HG03439 (cell line): ENCODE data around the gene PDZD2.

ENCODE experiments used
- ATAC-seq: cut with Tn5 transposase; IDR thresholded peaks from one replicate; pipeline ENCODE4 v1.9.1; 2021; ENCODE audit warnings: mild to moderate bottlenecking, moderate library complexity; ENCODE audit not compliant: unreplicated experiment

Gene PDZD2

DNA sequence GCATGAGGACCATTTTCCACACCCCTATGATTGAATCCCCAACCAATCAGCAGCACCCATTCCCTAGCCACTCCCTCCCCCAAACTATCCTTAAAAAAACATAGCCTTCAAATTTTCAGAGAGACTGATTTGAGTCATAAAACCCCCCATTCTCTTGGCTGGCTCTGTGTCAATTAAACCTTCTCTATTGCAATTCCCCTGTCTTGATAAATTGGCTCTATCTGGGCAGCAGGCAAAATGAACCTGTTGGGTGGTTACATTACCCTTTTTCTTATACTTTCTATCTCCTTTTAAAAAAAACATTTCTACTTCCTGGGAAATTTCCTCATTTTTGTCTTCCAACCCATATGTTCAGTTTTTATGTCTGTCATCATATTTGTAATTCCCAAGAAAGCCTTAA, 220.2 kb downstream of the PDZD2 start:
- no peak for ATAC-seq

DNA sequence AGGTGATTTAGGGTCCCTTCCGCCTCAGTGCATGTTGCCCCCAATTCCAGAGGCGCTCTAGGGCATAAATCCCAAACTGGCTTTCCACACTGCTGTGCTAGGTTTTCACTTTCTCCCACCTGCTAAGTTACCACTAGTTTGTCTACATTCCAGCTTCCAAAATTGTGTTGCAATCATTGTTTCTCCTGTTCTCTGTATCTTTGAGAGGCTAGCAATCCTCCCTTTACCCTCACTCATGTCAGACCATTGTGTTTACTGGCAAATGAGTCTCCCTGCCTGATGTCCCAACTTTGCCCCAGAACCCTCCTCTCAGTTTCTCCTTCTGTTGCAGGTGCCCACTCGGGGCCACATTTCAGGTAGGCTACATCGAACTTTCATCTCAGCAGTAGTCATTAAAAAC, 221.3 kb downstream of the PDZD2 start:
- ATAC-seq, result no peak

DNA sequence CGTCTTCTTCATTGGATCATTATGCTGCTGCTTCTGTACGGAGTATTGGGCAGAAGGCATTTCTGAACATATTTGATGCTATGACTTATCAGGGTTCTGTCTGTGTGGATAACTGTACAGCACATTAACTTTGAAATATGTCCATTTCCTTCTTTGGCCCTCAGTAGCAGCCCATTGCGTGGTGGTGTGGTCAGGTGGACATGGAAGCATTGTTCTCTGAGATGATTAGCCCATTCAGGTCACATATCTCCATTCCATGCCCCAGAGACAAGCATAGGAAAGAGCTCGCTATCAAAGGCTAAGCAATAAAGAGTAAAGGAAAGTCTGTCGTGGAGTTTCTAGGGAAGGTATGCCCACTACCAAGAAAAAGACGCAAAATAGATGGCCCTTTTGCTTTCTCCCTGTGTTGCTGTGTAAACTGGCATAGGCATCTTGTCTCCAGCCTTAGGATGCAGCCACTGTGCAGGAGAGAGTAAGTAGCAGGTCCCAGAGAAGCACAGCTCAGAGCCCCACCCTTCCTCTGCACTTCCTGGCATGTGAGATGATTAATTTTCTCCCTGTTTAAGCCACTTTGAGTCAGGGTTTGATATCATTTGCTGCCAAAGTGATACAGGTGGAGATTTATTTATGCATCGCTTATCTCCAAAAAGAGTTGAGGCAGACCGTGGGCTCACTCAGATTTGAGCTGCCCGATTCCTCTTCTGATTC, 221.9 kb downstream of the PDZD2 start:
- ATAC-seq, result no peak

DNA sequence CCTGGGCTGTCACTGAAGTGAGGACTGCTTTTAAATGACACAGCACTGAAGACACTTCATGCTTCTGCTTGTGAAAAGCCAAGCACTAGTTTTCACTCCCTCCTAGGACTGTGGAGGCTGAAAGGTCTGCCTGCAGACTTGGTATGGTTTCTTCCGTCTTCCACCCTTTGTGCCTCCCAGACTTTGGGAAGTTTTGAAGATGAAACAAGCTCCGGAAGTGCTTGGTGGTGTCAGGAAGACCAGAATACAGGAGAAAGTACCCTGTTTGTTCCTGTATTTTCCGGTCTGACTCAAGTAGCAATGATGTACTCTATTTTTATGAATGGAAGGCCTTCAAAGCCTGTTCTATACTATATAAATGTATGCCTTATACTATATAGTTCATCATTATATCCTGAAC, 222.7 kb downstream of the PDZD2 start:
- no peak for ATAC-seq

DNA sequence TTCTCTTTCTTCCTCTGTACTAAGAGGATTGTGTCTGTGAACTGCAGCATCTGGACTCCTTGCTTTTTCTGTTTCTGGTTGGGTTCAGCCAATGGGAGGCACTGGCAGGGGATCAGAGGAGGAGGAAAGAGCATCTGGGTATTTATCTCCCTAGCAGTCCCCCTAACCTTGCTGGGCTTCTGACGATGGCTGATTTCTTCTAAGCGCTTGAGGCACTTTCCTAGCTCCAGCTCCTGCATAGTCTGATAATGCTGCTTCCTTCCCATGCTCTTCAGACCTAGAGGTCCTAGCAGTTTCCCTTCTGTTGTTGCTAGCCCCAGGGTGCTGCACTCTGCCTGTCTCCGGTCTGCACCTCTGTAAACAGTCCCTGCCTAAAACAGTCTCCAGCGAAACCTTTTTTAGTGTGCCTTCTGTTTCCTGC, 225.1 kb downstream of the PDZD2 start:
- no peak for ATAC-seq

DNA sequence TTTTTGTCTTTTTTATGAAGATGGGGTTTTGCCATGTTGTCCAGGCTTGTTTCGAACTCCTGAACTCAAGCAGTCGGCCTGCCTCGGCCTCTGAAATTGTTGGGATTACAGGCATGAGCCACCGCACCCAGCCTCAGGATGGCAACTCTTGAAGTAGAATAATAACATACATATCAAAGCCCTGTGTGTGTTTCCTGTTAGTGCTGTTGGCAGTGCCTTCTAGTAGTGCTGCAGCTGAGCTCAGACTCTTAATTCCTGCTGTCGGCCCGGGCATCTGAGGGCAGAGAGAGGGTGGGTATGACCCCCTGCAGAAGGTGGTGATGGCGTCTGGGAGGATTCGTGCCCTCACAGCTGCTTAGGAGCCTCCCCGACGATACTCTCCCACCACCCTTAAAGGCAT, 227.2 kb downstream of the PDZD2 start:
- ATAC-seq, result no peak

DNA sequence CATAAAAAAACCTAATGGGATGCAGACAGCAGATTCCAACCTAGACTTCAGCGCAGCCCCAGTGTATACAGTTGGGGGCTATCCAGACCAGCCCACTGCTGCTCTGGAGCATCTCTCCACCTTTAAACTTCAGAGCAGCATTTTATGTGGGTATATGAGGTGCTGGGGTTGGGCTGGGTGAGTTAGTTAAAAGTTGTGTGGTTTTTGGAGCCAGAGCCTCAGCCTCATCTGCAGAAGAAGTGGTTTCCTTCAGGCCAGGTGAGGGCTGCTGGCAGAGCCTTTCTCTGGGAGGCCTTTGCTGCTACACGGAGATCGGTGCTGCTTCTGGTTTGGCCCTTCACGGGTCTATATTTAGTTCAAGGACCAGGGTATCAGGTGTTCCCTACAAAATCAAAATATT, 228.3 kb downstream of the PDZD2 start:
- no peak for ATAC-seq

DNA sequence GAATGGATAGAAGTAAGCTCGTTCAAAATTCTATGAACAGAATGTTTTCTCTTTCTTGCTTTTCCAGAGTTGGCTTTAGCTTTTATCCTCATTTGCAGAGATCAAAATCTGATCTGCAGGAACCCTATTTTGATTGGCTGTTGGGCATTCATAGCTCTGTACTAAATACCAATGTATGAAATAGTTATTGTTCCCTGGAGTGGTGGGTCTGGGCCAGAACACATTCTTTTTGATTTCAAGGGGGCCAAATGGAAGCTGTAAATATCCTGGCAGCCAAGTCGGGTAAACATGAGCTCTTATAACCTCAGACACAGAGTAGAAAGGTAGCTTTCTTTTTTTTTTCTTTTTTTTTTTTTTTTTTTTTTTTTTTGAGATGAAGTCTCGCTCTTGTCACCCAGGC, 241.5 kb downstream of the PDZD2 start:
- ATAC-seq, result no peak

DNA sequence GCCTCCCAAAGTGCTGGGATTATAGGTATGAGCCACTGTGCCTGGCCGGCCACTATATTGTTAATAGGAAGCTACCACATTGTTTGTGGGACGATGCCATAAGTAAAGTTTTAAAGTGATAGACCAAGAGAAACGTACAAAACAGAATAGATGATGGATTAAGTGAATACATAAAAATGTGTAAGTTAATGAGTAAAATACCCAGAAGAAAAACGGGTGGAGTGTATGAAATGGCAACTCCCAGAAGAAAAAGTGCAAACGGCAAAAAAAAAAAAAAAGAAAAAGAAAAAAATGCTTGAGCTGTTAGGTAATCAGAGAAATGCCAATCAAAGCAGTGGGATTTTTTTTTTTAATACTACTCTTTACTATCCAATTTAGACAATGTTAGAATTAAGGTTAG, 246.0 kb downstream of the PDZD2 start:
- ATAC-seq, result no peak

DNA sequence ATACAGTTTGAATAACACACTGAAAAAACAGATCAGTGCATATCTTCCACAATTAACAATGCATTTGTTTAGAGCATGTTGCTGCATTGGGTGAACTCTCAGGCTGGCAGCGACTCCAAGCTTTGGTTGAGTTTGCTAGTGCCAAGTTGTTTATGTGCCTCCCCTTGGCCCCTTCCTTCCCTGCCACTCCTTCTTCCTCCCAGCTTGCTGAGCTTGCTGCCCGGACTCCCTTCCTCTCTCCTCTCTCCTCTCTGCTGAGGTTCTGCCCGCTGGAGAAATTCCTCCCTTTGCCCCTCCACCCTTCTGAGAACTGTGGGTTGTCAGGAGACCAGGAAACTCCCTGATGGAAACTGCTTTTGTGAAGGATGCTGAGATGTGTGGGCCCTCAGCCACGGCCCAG, 247.3 kb downstream of the PDZD2 start:
- ATAC-seq, result no peak

DNA sequence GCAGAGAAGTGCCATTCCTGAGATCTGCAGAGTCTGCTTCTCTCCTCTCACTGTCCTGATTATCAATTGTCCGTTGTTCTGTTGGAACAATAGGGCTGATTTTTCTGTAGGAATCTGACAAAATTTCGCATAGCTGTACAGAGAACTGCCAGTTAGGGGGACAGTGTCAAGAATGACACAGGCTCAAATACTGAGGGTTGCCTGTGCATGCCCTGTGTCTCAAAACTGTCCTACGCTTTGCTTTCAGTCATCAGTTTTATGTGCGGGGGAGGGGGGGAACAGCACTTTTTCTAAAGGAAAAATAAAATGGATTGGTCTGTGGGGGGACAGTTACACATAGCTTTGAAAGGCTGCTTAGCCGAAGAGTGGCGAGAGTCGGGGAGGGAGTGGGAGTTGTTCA, 248.6 kb downstream of the PDZD2 start:
- ATAC-seq, result no peak

DNA sequence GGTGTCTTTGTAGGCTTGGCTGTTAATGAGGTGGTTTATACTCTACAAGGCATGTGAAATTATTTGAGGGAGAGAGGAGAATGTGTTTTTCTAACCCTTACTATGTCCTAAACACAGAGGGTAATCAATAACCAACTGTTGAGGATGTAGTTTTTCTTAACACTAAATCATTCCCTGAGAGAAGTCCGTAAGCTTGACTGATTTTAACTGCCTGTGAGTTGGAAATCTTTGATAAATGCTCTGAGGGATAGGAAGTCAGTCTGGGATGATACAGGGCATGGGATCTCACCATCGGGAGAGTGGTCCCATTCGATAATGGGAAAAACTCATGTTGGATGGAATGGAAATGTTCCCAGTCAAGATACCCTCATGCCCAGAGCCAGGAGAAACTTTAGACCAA, 249.6 kb downstream of the PDZD2 start:
- ATAC-seq, result no peak

DNA sequence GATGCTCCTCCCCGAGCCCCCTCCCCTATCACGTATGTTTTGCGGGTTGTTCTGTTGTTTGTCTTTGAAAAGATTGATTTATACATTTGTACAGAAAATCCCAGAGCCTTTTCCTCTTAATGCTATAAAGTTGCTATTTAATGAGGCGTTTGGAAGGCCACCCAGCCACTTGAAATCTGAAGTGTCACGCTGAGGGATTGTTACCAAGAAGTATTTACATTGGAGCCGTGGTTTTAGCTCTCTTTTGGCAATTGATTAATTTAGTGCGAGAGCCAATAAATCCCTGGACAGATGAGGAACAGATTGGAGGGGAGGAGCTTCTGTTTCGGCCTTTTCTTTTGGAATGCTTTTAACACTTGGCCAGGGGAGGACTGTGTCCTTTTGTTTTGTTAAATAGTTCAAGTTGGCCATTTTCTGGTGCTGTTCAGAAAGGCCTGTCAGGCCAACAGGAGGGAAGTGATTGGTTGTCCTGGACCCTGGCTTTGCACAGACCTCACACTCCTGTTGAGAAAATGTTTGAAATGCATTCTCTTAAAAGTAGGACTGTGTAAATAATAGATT, 250.2 kb downstream of the PDZD2 start:
- no peak for ATAC-seq

DNA sequence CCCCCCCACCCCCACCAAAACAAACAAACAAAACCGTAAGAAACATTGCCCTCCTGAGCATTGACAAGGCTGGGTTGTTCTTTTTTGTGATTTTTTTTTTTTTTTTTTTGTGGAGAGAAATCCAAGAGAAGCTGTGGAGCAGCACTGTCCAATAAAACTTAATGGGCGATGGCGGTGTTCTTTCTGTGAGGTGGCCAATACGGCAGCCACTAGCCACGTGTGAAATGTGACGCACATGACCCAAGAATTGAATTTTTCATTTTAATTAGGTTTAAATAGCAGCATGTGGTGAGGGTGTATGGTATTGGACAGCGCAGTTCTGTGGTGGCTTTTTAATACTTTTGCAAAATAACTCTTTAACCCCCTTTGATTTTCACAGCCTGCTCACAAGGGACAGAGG, 251.1 kb downstream of the PDZD2 start:
- ATAC-seq, result no peak

DNA sequence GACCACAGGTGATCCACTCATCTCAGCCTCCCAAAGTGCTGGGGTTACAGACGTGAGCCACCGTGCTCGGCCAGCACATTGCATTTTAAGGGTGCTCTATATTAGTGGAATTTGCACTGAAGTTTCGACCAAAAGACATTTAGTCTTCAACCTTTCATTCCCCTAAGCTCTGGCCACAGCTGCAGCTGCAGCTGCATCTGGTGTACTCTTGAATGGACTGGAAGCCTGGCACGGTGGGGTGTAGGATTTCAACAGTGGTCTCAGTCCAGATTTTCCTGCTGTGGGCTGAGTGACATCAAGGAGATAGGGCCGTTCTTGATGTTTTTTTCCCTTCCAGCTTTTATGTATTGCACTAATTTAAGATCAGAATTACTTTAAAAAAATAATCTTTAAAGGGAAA, 255.2 kb downstream of the PDZD2 start:
- no peak for ATAC-seq

DNA sequence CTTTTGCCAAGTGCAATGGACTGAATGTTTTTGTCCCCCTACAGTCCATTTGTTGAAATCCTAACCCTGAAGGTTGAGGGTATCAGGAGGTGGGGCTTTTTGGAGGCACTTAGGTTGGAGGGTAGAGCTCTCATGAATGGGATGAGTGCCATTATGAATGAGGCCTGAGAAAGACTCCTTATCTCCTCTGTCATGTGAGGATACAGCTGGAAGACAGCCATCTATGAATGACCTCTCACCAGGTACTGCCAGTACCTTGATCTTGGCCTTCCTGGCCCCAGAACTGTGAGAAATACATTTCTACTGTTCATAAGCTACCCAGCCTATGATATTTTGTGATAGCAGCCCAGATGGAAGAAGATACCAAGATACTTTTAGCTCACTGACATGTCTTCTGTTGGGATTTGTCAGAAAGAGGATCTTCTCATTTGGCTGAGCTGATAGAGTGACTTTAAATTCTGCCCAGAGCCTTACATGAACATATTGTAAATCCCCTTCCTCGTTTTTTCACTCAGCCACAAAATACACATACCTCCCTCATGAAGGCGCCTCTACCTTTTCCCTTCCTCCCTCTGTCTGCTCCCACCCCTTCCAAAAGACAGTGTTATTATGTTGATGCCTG, 256.4 kb downstream of the PDZD2 start:
- ATAC-seq, result no peak

DNA sequence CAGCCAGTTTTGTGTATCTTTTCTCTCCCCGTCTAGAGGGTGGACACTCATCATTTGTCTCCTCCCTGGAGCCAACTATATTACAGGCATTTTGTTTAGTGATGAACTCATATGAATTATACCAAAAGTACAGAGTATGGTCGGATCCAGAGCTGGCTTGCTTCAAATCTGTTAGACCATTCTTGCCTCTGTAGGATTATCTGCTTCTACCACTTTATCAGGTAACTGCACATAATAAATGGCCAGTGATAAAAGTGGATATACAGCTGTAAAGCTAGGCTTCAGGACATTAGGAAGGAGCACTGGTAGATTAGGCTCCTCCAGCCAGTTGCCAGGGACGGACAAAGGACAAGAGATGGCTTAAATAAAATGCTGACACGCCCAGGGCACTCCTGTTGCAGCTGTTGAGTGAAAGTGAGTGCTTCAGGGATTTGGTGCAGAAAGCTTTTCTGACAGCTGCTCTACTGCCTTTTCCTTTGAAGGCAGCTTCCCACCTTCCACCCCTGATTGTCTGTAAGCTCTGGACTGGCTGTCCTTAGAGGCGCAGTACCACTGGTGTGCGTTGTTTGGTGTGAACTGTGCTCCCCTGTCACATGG, 259.2 kb downstream of the PDZD2 start:
- no peak for ATAC-seq

DNA sequence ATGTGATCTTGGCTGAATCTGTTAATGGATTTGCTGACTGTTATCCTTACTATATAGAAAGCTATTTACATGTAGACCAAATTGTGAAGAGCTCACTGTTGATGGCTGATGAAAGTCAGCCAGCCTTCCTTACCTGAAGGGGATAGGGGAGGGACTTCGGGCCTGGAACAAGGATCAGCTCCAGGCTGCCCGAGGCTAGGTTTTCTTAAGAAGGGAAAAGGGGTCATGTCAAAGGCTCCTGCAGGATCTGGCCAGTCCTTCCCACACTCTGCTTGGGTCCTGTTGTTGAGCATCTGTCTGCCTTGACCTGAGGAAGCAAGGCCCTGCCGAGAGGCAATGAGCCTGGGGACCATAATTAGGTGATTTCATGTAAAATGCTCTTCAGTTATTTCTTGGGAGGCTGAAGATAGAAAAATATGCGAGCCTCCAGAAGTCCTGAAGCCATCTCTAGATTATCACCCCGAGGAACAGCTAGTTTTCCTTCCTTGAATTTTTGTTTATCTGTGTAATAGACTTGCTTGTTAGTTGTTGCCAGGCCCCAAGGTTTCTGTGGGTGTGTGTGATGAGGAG, 261.4 kb downstream of the PDZD2 start:
- no peak for ATAC-seq

DNA sequence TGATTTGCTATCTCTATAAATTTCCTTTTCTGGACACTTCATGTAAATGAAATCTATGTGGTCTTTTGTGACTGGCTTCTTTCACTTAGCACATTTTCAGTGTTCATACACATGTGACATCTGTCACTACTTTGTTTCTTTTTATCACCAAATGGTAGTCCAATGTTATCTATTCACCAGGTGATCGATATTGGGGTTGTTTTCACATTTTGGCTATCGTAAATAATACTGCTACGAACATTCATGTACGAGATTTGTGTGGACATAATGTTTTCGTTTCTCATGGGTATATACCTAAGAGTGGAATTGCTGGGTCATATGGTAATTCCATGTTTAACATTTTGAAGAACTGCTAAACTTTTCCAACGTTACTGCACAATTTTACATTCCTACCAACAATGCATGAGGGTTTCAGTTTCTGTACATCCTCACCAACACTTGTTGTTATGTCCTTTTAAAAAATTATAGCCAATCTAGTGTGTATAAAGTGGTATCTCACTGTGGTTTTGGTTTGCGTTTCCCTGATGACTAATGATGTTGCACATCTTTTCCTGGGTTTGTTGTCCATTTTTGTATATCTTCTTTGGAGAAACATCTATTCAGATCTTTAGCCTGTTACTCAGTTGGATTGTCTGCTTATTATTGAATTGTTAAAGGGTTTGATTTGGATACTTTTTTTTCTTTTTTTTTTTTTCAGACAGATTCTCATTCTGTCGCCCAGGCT, 263.0 kb downstream of the PDZD2 start:
- no peak for ATAC-seq

DNA sequence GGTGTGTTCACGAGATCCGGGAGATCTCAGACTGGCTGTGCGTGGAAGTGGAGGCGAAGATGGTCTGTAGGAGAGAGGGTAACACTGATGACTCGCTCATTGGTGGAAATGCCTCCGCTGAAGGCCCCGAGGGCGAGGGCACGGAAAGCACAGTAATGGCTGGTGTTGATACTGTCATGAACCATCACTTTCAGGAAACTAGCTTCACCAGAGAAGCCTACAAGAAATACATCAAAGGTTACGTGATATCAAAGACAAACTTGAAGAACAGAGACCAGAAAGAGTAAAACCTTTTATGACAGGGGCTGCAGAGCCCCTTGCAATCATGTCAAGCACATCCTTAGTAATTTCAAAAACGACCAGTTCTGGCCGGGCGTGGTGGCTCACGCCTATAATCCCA, 269.5 kb downstream of the PDZD2 start:
- ATAC-seq, result no peak

DNA sequence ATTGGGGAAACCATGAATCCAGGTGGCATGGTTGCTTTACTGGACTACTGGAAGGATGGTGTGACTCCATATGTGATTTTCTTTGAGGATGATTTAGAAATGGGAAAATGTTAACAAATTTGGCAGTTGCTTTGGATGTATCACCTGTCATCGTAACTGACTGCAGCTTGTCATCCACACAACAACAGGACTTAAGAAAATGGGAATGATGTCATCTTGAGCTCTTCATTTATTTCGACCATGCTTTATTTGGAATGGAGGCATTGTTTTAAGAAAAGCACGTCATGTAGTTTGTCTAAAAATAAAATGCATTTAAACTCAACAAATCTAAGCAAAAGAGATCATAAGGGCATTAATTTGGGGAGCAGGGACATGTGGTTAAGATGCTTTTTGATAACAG, 270.1 kb downstream of the PDZD2 start:
- ATAC-seq, result no peak
